ENCODE results near the gene SKI. TPM values are rescaled to one million over a fixed set of nuclear protein-coding genes. Genes with fewer than 3 reads are reported as not detected.

The SKI gene
- total RNA-seq, 1 experiment from 2014 or later: 89.5 TPM

DNA sequence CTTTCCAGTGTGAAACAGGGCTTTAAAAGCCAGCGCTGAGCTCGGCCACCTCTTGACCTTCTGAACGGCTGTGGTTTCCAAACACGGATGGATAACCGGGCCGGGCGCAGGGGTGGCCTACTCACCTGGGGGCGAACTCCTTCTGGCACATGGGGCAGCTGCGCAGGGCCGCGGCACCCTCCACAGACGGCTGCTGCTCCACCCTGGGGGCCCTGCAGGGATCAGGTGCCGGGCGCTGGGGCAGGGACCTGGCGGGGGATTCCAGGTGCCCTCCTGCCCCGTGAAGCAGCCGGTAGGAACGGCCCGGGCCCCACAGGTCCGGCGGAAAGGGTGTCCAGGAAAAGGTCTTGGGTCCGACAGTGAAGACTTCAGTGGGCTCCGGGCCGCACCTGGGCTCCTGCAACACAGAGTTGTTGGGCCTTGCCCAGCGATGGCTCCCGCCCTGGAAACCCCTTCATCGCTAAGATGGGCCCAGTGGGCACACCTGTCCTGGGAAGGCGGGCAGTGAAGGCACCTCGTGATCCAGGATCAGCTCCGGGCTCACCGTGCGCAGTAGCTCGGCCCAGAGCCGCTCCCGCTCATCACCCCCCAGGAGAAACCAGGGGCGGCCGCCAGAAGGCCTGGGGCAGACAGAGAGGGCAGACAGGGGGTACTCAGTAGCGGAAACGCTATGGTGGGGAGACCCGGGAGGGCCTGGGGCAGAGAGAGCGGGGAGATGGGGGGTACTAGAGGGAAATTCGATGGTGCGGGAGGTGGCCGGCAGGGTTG is 34.4 kb upstream of the SKI start:
- H3K27ac Mint-ChIP-seq: peak overlapping the region in 1 of 3 experiments; percentile 52; a peak in 1 of 7 replicates
- H2BK12ac ChIP-seq (ENCODE audit: insufficient read length, low read depth, low read length): peak overlapping the region; percentile 32
- H3K4me3 Mint-ChIP-seq: peak overlapping the region; percentile 66 to 79
- H3T11ph ChIP-seq (ENCODE audit: low read length): no peak overlapping the region
- H2AFZ ChIP-seq (ENCODE audit: low read length): no peak overlapping the region
- no peak overlapping the region for H3K23ac ChIP-seq (ENCODE audit: insufficient read length, low read depth, low read length)
- no peak overlapping the region for H2BK15ac ChIP-seq (ENCODE audit: low read depth, low read length)
- no peak overlapping the region for H3K56ac ChIP-seq (ENCODE audit: insufficient read length, low read depth, low read length)
- H2BK20ac ChIP-seq (ENCODE audit: low read depth, low read length, poor library complexity, severe bottlenecking): no peak overlapping the region
- H2BK5ac ChIP-seq (ENCODE audit: insufficient read length, low read length): no peak overlapping the region
- no peak overlapping the region for H3K18ac ChIP-seq (ENCODE audit: insufficient read length, low read depth, low read length)
- H2BK120ac ChIP-seq (ENCODE audit: low read depth, low read length, poor library complexity, severe bottlenecking): no peak overlapping the region
- H3K36me3 Mint-ChIP-seq (ENCODE audit: insufficient read depth in 1 of 3, low read depth in 3 of 3): peaks cover 6 to 12% (median 11%) of the 10 kb centered on the region in 3 experiments; a peak in 6 of 7 replicates
- H3K27me3 ChIP-seq (ENCODE audit: insufficient read depth, low read length): no peaks in the 10 kb centered on the region
- no peak overlapping the region for H4K5ac ChIP-seq (ENCODE audit: insufficient read length, low read depth, low read length)
- no peaks in the 10 kb centered on the region for H3K4me1 ChIP-seq (ENCODE audit: insufficient read depth, low read length)
- H3K79me2 ChIP-seq (ENCODE audit: insufficient read depth, low read length): no peaks in the 10 kb centered on the region; the same call in 1 of the 2 replicates
- no peak for DNase-seq
- no CpG with 5 or more reads among the region's 44 CpGs for WGBS (ENCODE audit: extremely low coverage, insufficient read length, low lambda C conversion rate)
- no peak overlapping the region for H4K91ac ChIP-seq (ENCODE audit: insufficient read length, low read depth, low read length)
- H3K14ac ChIP-seq (ENCODE audit: insufficient read depth, low read length): no peak overlapping the region; the same call in 1 of the 2 replicates
- H3K4me2 ChIP-seq (ENCODE audit: insufficient read depth, insufficient read length, low read length): peak overlapping the region; percentile 68
- TF ChIP-seq CTCF (conservative IDR thresholded peaks at IDR 0.05): no peak
- H3K27ac ChIP-seq (ENCODE audit: insufficient read length, low read depth, low read length): no peak overlapping the region
- H3K23me2 ChIP-seq (ENCODE audit: insufficient read length, low read depth, low read length, poor library complexity, severe bottlenecking): peaks cover 5% of the 10 kb centered on the region
- no peaks in the 10 kb centered on the region for H3K79me1 ChIP-seq (ENCODE audit: insufficient read depth, low read depth, low read length, poor library complexity, severe bottlenecking)
- no peaks in the 10 kb centered on the region for H4K20me1 ChIP-seq (ENCODE audit: control insufficient read depth, insufficient read depth, insufficient read length)
- no peak overlapping the region for H3K4ac ChIP-seq (ENCODE audit: low read depth, low read length)
- H3K9me3 ChIP-seq (ENCODE audit: control insufficient read depth, low read depth, low read length): no peaks in the 10 kb centered on the region
- no peaks in the 10 kb centered on the region for H3K27me3 Mint-ChIP-seq (ENCODE audit: low read depth)
- peak overlapping the region; percentile 57 for H3K9ac ChIP-seq (ENCODE audit: extremely low read depth, insufficient read length, low read length)
- no peak overlapping the region for H4K8ac ChIP-seq (replicated peaks; ENCODE audit: insufficient read length, low read depth, low read length)
- no peaks in the 10 kb centered on the region for H3K9me3 Mint-ChIP-seq
- peaks cover 10 to 12% of the 10 kb centered on the region in 2 experiments; a peak in 3 of 4 replicates for H3K4me1 Mint-ChIP-seq
- H2AK5ac ChIP-seq (ENCODE audit: insufficient read length, low read length): no peak overlapping the region
